H1 (cell line): ENCODE results near the gene SMLR1. TPM values are rescaled to one million over a fixed set of nuclear protein-coding genes. Genes with fewer than 3 reads are reported as not detected.
A peak's percentile ranks its signal among the peaks of the same experiment; 100 is the strongest.

Source experiments
- CTCF ChIA-PET: fragments of 300-600 bp; sonication (Branson Sonifier 250); formaldehyde crosslinking; loops from one replicate; lab custom pipeline; 2021; ENCODE audit not compliant: partially characterized antibody; lab: Charles Lee
- POLR2A ChIA-PET: fragments of 300-600 bp; sonication (Branson Sonifier 250); formaldehyde crosslinking; loops from one replicate; lab custom pipeline; 2021; ENCODE audit warnings: inconsistent platforms; ENCODE audit not compliant: partially characterized antibody; lab: Charles Lee
- DNase-seq, 2 experiments: peaks; one replicate each; pipeline versions ENCODE4 v3.0.0 to v3.0.0-alpha.2; 2010 to 2022; ENCODE audit warnings: low spot score in 2 of 2, low read depth in 1 of 2, mixed read lengths in 1 of 2
- FAIRE-seq: peaks from 2 replicates; lab custom pipeline; 2011; peaks lifted over from hg19 to GRCh38; lab: Jason Lieb, UNC
- H2AFZ ChIP-seq: 2 replicates; pipeline ENCODE4 v1.8.1; 2012; ENCODE audit warnings: low read length, inconsistent platforms
- H2AK5ac ChIP-seq: 2 replicates; pipeline ENCODE4 v1.6.1; 2013; ENCODE audit warnings: low read depth, low read length
- H2BK120ac ChIP-seq: replicated peaks from 2 replicates; pipeline ENCODE3; 2013; ENCODE audit warnings: low read depth, low read length, inconsistent platforms
- H2BK12ac ChIP-seq: 2 replicates; pipeline ENCODE4 v1.6.1; 2013; ENCODE audit warnings: low read depth, low read length
- H2BK15ac ChIP-seq: 2 replicates; pipeline ENCODE4 v1.6.1; 2013; ENCODE audit warnings: low read length
- H2BK20ac ChIP-seq: 2 replicates; pipeline ENCODE4 v1.6.1; 2013; ENCODE audit warnings: low read length
- H2BK5ac ChIP-seq: 2 replicates; pipeline ENCODE4 v1.6.1; 2013; ENCODE audit warnings: low read depth, low read length
- H3K14ac ChIP-seq: 2 replicates; pipeline ENCODE4 v1.6.1; 2013; ENCODE audit warnings: inconsistent platforms; ENCODE audit not compliant: insufficient read length
- H3K18ac ChIP-seq: 2 replicates; pipeline ENCODE4 v1.6.1; 2013; ENCODE audit warnings: low read length; ENCODE audit errors: extremely low read depth
- H3K23ac ChIP-seq: 2 replicates; pipeline ENCODE4 v1.6.1; 2013; ENCODE audit warnings: inconsistent platforms; ENCODE audit not compliant: insufficient read length
- H3K23me2 ChIP-seq: 2 replicates; pipeline ENCODE4 v1.6.1; 2013; ENCODE audit warnings: low read depth, low read length
- H3K27ac ChIP-seq: 2 replicates; pipeline ENCODE4 v1.6.1; 2011; ENCODE audit warnings: low read depth, low read length, inconsistent platforms
- H3K27me3 ChIP-seq, 4 experiments: replicated peaks in 1 of 4; 1 replicate in 1 of 4; 2 replicates in 3 of 4; pipeline versions ENCODE4 v1.6.1 to v1.8.1; 2011 to 2013; ENCODE audit warnings: low read length in 3 of 4, mild to moderate bottlenecking in 3 of 4, inconsistent platforms in 2 of 4, mixed read lengths in 2 of 4, moderate library complexity in 1 of 4; ENCODE audit not compliant: control insufficient read depth in 3 of 4, insufficient read depth in 3 of 4; ENCODE audit errors: extremely low read depth in 1 of 4
- H3K36me3 ChIP-seq, 4 experiments: 2 replicates each; pipeline versions ENCODE4 v1.6.1 to v1.8.1; 2011 to 2013; ENCODE audit warnings: mild to moderate bottlenecking in 4 of 4, low read length in 3 of 4, moderate library complexity in 2 of 4, control low read depth in 1 of 4, inconsistent platforms in 1 of 4; ENCODE audit not compliant: insufficient read depth in 4 of 4, control insufficient read depth in 2 of 4
- H3K4ac ChIP-seq: replicated peaks from 2 replicates; pipeline ENCODE3; 2013; ENCODE audit warnings: low read length, low read depth, mixed read lengths, inconsistent platforms; ENCODE audit not compliant: insufficient read length
- H3K4me1 ChIP-seq, 4 experiments: replicated peaks in 1 of 4; 1 replicate in 1 of 4; 2 replicates in 3 of 4; pipeline versions ENCODE4 v1.6.1 to v1.8.1; 2011 to 2013; ENCODE audit warnings: low read length in 3 of 4, inconsistent platforms in 2 of 4, mixed read lengths in 1 of 4; ENCODE audit not compliant: insufficient read depth in 4 of 4, control insufficient read depth in 3 of 4
- H3K4me2 ChIP-seq, 2 experiments: 2 replicates each; pipeline versions ENCODE4 v1.6.1 to v1.8.1; 2011 to 2013; ENCODE audit warnings: low read depth in 2 of 2, low read length in 2 of 2, control low read depth in 1 of 2, inconsistent platforms in 1 of 2, mild to moderate bottlenecking in 1 of 2; ENCODE audit not compliant: insufficient read depth in 1 of 2
- H3K4me3 ChIP-seq, 4 experiments: fragments of 200-600, 300-600 bp in 1 of 4; sonication (generic), shearing (Covaris generic), sonication (Bioruptor Twin) in 1 of 4; 2 replicates each; pipeline versions ENCODE4 v1.5.1 to v1.8.1; 2011 to 2016; ENCODE audit warnings: low read length in 4 of 4, low read depth in 3 of 4, control low read depth in 2 of 4, inconsistent platforms in 2 of 4, mild to moderate bottlenecking in 2 of 4, mixed read lengths in 1 of 4, moderate library complexity in 1 of 4; ENCODE audit not compliant: insufficient read depth in 2 of 4; ENCODE audit errors: extremely low read depth in 1 of 4
- H3K56ac ChIP-seq: replicated peaks from 2 replicates; pipeline ENCODE3; 2013; ENCODE audit warnings: low read depth, mild to moderate bottlenecking, mixed read lengths, low read length, inconsistent platforms; ENCODE audit not compliant: insufficient read length
- H3K79me1 ChIP-seq: 2 replicates; pipeline ENCODE4 v1.6.1; 2013; ENCODE audit warnings: low read depth, low read length, control low read depth
- H3K79me2 ChIP-seq, 2 experiments: 2 replicates each; pipeline versions ENCODE4 v1.6.1 to v1.8.1; 2012 to 2013; ENCODE audit warnings: low read length in 2 of 2, mild to moderate bottlenecking in 2 of 2, inconsistent platforms in 1 of 2; ENCODE audit not compliant: insufficient read depth in 2 of 2, control insufficient read depth in 1 of 2
- H3K9ac ChIP-seq, 4 experiments: replicated peaks in 1 of 4; 1 replicate in 1 of 4; 2 replicates in 3 of 4; pipeline versions ENCODE4 v1.6.1 to v1.8.1; 2011 to 2013; ENCODE audit warnings: low read depth in 3 of 4, low read length in 3 of 4, control low read depth in 2 of 4, mild to moderate bottlenecking in 2 of 4, moderate library complexity in 2 of 4, inconsistent platforms in 1 of 4; ENCODE audit errors: extremely low read depth in 1 of 4
- H3K9me3 ChIP-seq, 2 experiments: 2 replicates each; pipeline versions ENCODE4 v1.6.1 to v1.8.1; 2012 to 2013; ENCODE audit warnings: mild to moderate bottlenecking in 2 of 2, moderate library complexity in 2 of 2, control low read depth in 1 of 2, inconsistent platforms in 1 of 2, low read depth in 1 of 2, low read length in 1 of 2, mixed read lengths in 1 of 2; ENCODE audit not compliant: insufficient read depth in 2 of 2
- H4K20me1 ChIP-seq, 2 experiments: replicated peaks in 1 of 2; 2 replicates each; pipeline versions ENCODE3 to v1.8.1; 2011 to 2013; ENCODE audit warnings: inconsistent platforms in 2 of 2, low read length in 2 of 2, mild to moderate bottlenecking in 1 of 2; ENCODE audit not compliant: insufficient read depth in 2 of 2, control insufficient read depth in 1 of 2
- H4K5ac ChIP-seq: 2 replicates; pipeline ENCODE4 v1.6.1; 2013; ENCODE audit warnings: low read length, low read depth, mixed read lengths, inconsistent platforms; ENCODE audit not compliant: insufficient read length
- H4K8ac ChIP-seq: 2 replicates; pipeline ENCODE4 v1.8.0; 2013; ENCODE audit warnings: mild to moderate bottlenecking, moderate library complexity, low read length, inconsistent platforms; ENCODE audit not compliant: insufficient read depth; ENCODE audit errors: extremely low read depth
- H4K91ac ChIP-seq: replicated peaks from 2 replicates; pipeline ENCODE3; 2013; ENCODE audit warnings: low read length, mixed read lengths, inconsistent platforms; ENCODE audit not compliant: insufficient read length
- EP300 ChIP-seq, 2 experiments: IDR thresholded peaks; 1 replicate in 1 of 2; 2 replicates in 1 of 2; pipeline ENCODE4 v1.6.1; 2011 to 2012; ENCODE audit warnings: low read depth in 2 of 2, low read length in 2 of 2, mild to moderate bottlenecking in 2 of 2, borderline replicate concordance in 1 of 2, inconsistent platforms in 1 of 2, moderate library complexity in 1 of 2
- GABPA ChIP-seq: IDR thresholded peaks from 2 replicates; pipeline ENCODE4 v1.6.1; 2011; ENCODE audit warnings: mild to moderate bottlenecking, low read length, moderate library complexity, borderline replicate concordance; ENCODE audit not compliant: insufficient read depth
- KDM1A ChIP-seq: fragments of 200-600, 300-600 bp; sonication (generic); IDR thresholded peaks from 2 replicates; pipeline ENCODE4 v1.7.1; 2016; ENCODE audit warnings: mild to moderate bottlenecking, low read length, borderline replicate concordance
- KDM4A ChIP-seq: IDR thresholded peaks from one replicate; pipeline ENCODE4 v1.7.1; 2012; ENCODE audit warnings: low read depth, mild to moderate bottlenecking, moderate library complexity, low read length, inconsistent platforms; ENCODE audit not compliant: severe bottlenecking
- RBBP5 ChIP-seq: IDR thresholded peaks from 2 replicates; pipeline ENCODE4 v1.7.1; 2012; ENCODE audit warnings: low read depth, mild to moderate bottlenecking, inconsistent platforms, low read length, moderate library complexity, borderline replicate concordance
- SIN3A ChIP-seq, 2 experiments: IDR thresholded peaks in 1 of 2; conservative IDR thresholded peaks in 1 of 2; 2 replicates each; pipeline ENCODE4 v1.6.1; 2011 to 2012; ENCODE audit warnings: low read length in 2 of 2, improper control_type of control experiment in 1 of 2, low read depth in 1 of 2, mild to moderate bottlenecking in 1 of 2
- TAF1 ChIP-seq: IDR thresholded peaks from 2 replicates; pipeline ENCODE4 v1.6.1; 2011; ENCODE audit warnings: mild to moderate bottlenecking, low read depth, low read length
- WGBS, 2 experiments: shearing (Covaris generic) in 1 of 2; methylation state at CpG; one replicate each; pipeline versions ENCODE4 v1.1.6 to v1.1.7; 2013 to 2015; ENCODE audit warnings: low lambda C conversion rate in 2 of 2, mixed read lengths in 2 of 2, inconsistent platforms in 1 of 2, low coverage in 1 of 2, missing lambda C conversion rate in 1 of 2; ENCODE audit not compliant: insufficient replicate concordance in 2 of 2, insufficient coverage in 1 of 2, insufficient read length in 1 of 2; ENCODE audit errors: extremely low coverage in 1 of 2, missing lambda C conversion rate in 1 of 2; 5-methylcytosine and 5-hydroxymethylcytosine counted together
- polyA plus RNA-seq, 7 experiments: library from polyadenylated mRNA; depleted of rRNA in 3 of 7; stranded (reverse) in 5 of 7; unstranded in 2 of 7; fragments of >200 nt in 5 of 7; fragments of 200-250 nt in 2 of 7; gene quantifications; 1 replicate in 5 of 7; 2 replicates in 1 of 7; 4 replicates in 1 of 7; pipeline versions ENCODE4 v1.2.1 to v1.2.3, GENCODE V29; 2011 to 2013; ENCODE audit warnings: missing spikeins in 2 of 7, mixed read lengths in 2 of 7
- total RNA-seq: library from RNA; stranded (reverse); fragmentation: NEBNext Ultra II Directional; extraction: Animal tissue kit (Norgen Biotek cat#: 25700); gene quantifications from 2 replicates; pipeline ENCODE4 v1.2.1, GENCODE V29; 2021

Gene SMLR1
- total and polyA plus RNA-seq, 2 of the 8 experiments (the other 6 are each of a cell fraction or from before 2014, with no cell fraction given) = not detected

DNA sequence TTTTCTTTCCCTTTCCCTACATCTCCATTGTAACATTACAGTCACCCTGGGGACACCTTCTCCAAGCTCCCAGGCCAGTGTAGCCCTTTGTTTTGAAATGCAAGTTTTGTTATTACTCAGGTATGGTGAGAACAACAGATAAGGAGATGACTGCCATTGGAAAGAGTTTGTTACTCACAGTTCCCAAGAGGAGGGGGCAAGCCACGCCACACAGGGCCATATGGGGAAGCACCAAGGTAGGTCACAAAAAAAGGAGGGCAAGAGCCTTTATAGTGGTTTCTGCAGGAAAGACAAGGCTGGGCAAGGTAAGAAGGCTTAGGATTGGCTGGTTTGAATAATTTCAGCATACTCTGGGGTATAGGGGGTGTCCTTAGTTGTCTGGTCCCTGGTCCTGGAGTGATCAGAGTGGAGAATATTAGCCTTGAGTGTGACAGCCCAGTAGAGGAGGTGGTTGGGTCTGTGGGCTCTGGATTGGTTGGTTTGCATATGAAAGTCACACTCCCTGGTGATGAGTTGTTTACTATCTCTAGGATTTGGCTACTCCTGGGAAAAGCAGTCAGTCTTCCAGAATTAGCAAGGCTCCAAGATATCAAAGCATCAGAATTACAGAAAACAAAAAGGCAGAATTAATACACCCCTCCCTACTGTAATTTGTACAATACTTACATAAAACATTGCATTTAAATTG, 33.1 kb upstream of the SMLR1 start:
- Histone ChIP-seq H3K4me3 (no peak overlapping the region), H3K9me3 (no peaks in the 10 kb centered on the region; a peak in 1 of 4 replicates), H2BK12ac (peak overlapping the region; percentile 53; the same call in 1 of the 2 replicates), H3K79me2 (no peaks in the 10 kb centered on the region), H3K36me3 (no peaks in the 10 kb centered on the region), H3K56ac (no peak overlapping the region), H3K23ac (no peak overlapping the region), H3K79me1 (no peaks in the 10 kb centered on the region), H2BK120ac (no peak overlapping the region), H3K27ac (no peak overlapping the region), H4K8ac (no peak overlapping the region), H2BK20ac (no peak overlapping the region), H2BK5ac (no peak overlapping the region), H2BK15ac (no peak overlapping the region), H3K27me3 (peaks cover 0 to 1% (median 0%) of the 10 kb centered on the region in 4 experiments; a peak in 1 of 7 replicates), H3K14ac (no peak overlapping the region), H3K4me2 (peak overlapping the region in 1 of 2 experiments; percentile 20; a peak in 1 of 4 replicates), H4K91ac (no peak overlapping the region), H2AK5ac (no peak overlapping the region; the same call in 1 of the 2 replicates), H4K20me1 (no peaks in the 10 kb centered on the region), H2AFZ (peak overlapping the region; percentile 62; the same call in 1 of the 2 replicates), H4K5ac (no peak overlapping the region), H3K4ac (no peak overlapping the region), H3K23me2 (no peaks in the 10 kb centered on the region), H3K18ac (no peak overlapping the region), H3K4me1 (peaks cover 0 to 6% (median 3%) of the 10 kb centered on the region in 4 experiments; a peak in 2 of 7 replicates), H3K9ac (no peak overlapping the region)
- FAIRE-seq (peak; percentile 19), DNase-seq (no peak)
- ChIA-PET CTCF (interaction anchor here (0.6 kb wide), 1 partner anchor 820 kb away, joined by 3 read pairs; no protein-coding TSS in a partner anchor), POLR2A (no interaction called here)
- 78% methylated on average over 1 of the region's 1 CpG; no CpG with 5 or more reads in 1 of the 2 experiments for WGBS, 2 experiments
- TF ChIP-seq EP300 (IDR thresholded peaks at IDR 0.05; ENCODE audit: borderline replicate concordance in 1 of 2, low read depth in 2 of 2, low read length in 2 of 2) (no peak), KDM4A (no peak), SIN3A (conservative IDR thresholded peaks at IDR 0.05 in 1 of 2, IDR thresholded peaks at IDR 0.05 in 1 of 2; ENCODE audit: low read depth in 1 of 2, low read length in 2 of 2) (no peak), RBBP5 (no peak), GABPA (no peak), KDM1A (no peak), TAF1 (no peak)
